Stimulated activated CD8-positive, alpha-beta memory T cell treated with anti-CD3 and anti-CD28 coated beads, Interleukin-4, amount 100 ng/mL, for 48 hours (primary cell): Measurements from ENCODE around the gene MYO16.

Source experiments
- DNase-seq: peaks from one replicate; pipeline ENCODE4 v3.0.0-alpha.2; 2020

MYO16 gene

GRCh38 chr13:109256866-109257760, 627.7 kb downstream of the MYO16 start:
- DNase-seq, result no peak
